HT1080 (cell line): Measurements from ENCODE around the gene DACH2. TPM values are rescaled to one million over a fixed set of nuclear protein-coding genes. Genes with fewer than 3 reads are reported as not detected.
A peak's percentile ranks its signal among the peaks of the same experiment; 100 is the strongest.

ENCODE experiments used
- DNase-seq: peaks from one replicate; pipeline ENCODE4 v3.0.0-alpha.2; 2015; ENCODE audit warnings: low read depth
- total RNA-seq: library from RNA; depleted of rRNA; stranded (reverse); fragments of >200 nt; shearing (Covaris generic); gene quantifications from 2 replicates; pipeline ENCODE4 v1.2.3, GENCODE V29; 2014

DACH2 gene
- total RNA-seq, 1 experiment from 2014 or later, result not detected

GRCh38 chrX:86295293-86295692 lies 147.0 kb downstream of the DACH2 start:
- DNase-seq, result no peak

GRCh38 chrX:86322913-86323312 lies 174.7 kb downstream of the DACH2 start:
- DNase-seq, result no peak

GRCh38 chrX:86329174-86329573 lies 180.9 kb downstream of the DACH2 start:
- DNase-seq, result no peak

GRCh38 chrX:86348669-86349068 lies 200.4 kb downstream of the DACH2 start:
- DNase-seq, result no peak

- no peak for DNase-seq
Measured at GRCh38 chrX:86349115-86349514, 200.9 kb downstream of the DACH2 start.

- DNase-seq, result no peak
Measured at GRCh38 chrX:86369847-86370630, 221.8 kb downstream of the DACH2 start.

GRCh38 chrX:86370927-86371326 lies 222.7 kb downstream of the DACH2 start:
- DNase-seq, result no peak

GRCh38 chrX:86379209-86379608 lies 231.0 kb downstream of the DACH2 start:
- DNase-seq, result no peak

GRCh38 chrX:86383681-86384540 lies 235.7 kb downstream of the DACH2 start:
- DNase-seq, result no peak

- no peak for DNase-seq
Measured at GRCh38 chrX:86407371-86407770, 259.1 kb downstream of the DACH2 start.

GRCh38 chrX:86421771-86422170 lies 273.5 kb downstream of the DACH2 start:
- no peak for DNase-seq

GRCh38 chrX:86436116-86436515 lies 287.9 kb downstream of the DACH2 start:
- DNase-seq, result no peak

GRCh38 chrX:86455495-86455894 lies 307.2 kb downstream of the DACH2 start:
- DNase-seq, result no peak

- no peak for DNase-seq
Measured at GRCh38 chrX:86460760-86461159, 312.5 kb downstream of the DACH2 start.

- no peak for DNase-seq
Measured at GRCh38 chrX:86504297-86504696, 356.0 kb downstream of the DACH2 start.

GRCh38 chrX:86507331-86507730 lies 359.1 kb downstream of the DACH2 start:
- DNase-seq, result no peak

GRCh38 chrX:86579777-86580176 lies 431.5 kb downstream of the DACH2 start:
- no peak for DNase-seq

GRCh38 chrX:86604607-86605006 lies 456.4 kb downstream of the DACH2 start:
- DNase-seq, result peak; percentile 0

GRCh38 chrX:86696951-86697350 lies 548.7 kb downstream of the DACH2 start:
- DNase-seq, result no peak

GRCh38 chrX:86711531-86712180 lies 563.4 kb downstream of the DACH2 start:
- DNase-seq, result no peak

- no peak for DNase-seq
Measured at GRCh38 chrX:86714441-86714840, 566.2 kb downstream of the DACH2 start.

- DNase-seq, result no peak
Measured at GRCh38 chrX:86724277-86724676, 576.0 kb downstream of the DACH2 start.
